Measurements from ENCODE around the gene GPR15LG. TPM values are rescaled to one million over a fixed set of nuclear protein-coding genes. Genes with fewer than 3 reads are reported as not detected.
"Not testable (repeated sequence)": the region's sequence is repeated elsewhere in the genome, so short reads cannot be mapped to it uniquely, and the experiment has no call there.

Gene GPR15LG
- total RNA-seq (1 to 10 TPM in 1 of 7 donors, under 1 TPM in 1, not detected in 5; 0.31 to 3.6 TPM), polyA plus RNA-seq (not detected)
- long read RNA-seq, donor 1, result 0 reads
- long read RNA-seq, donor 2, result 0 reads
- long read RNA-seq, donor 3, result 0 reads

GRCh38 chr10:84173501-84173929 lies at the start of gene GPR15LG:
Gene GPR15LG (plus strand): TSS chr10:84173801. CDS start chr10:84173852, 51 bp downstream.
- Histone ChIP-seq H3K4me3 (no peak within 1 kb of the TSS), H3K27me3 (no peaks in the 10 kb centered on the region), H3K9me3 (no peaks in the 10 kb centered on the region), H3K36me3 (no peaks in the 10 kb centered on the region), H3K27ac (no peak within 1 kb of the TSS), H3K4me1 (ENCODE audit: insufficient read depth) (no peaks in the 10 kb centered on the region)
- intact Hi-C loops (cut with DNase I), result no loop called here
- WGBS, 3 donors, result 64 to 74% (median 70%) methylated on average over 2 of the region's 2 CpGs
- TF ChIP-seq POLR2A (IDR thresholded peaks at IDR 0.05) (no peak), CTCF (IDR thresholded peaks at IDR 0.05) (no peak), EP300 (IDR thresholded peaks at IDR 0.05) (no peak)
- DNase-seq, result no peak

- H3K4me3 ChIP-seq; H3K9me3 ChIP-seq; H3K4me1 ChIP-seq (ENCODE audit: insufficient read depth); intact Hi-C loops (cut with DNase I); H3K27ac ChIP-seq; DNase-seq; H3K36me3 ChIP-seq; H3K27me3 ChIP-seq: not testable (repeated sequence)
- WGBS, 3 donors, result 74 to 80% (median 77%) methylated on average over 10 of the region's 10 CpGs
Measured at GRCh38 chr10:84125910-84126784, 47.5 kb upstream of the GPR15LG start.

GRCh38 chr10:84126785-84127167 lies 46.8 kb upstream of the GPR15LG start:
- H3K27ac ChIP-seq, result no peak overlapping the region
- no peaks in the 10 kb centered on the region for H3K4me1 ChIP-seq (ENCODE audit: insufficient read depth)
- TF ChIP-seq POLR2A (IDR thresholded peaks at IDR 0.05) (no peak), CTCF (IDR thresholded peaks at IDR 0.05) (no peak)
- H3K36me3 ChIP-seq, result no peaks in the 10 kb centered on the region
- no peak overlapping the region for H3K4me3 ChIP-seq
- no peak for DNase-seq
- 73 to 86% (median 83%) methylated on average over 1 of the region's 1 CpG for WGBS, 3 donors
- H3K9me3 ChIP-seq, result no peaks in the 10 kb centered on the region
- H3K27me3 ChIP-seq, result no peaks in the 10 kb centered on the region
- intact Hi-C loops (cut with DNase I), result no loop called here

GRCh38 chr10:84135836-84136235 lies 37.8 kb upstream of the GPR15LG start:
- H3K36me3 ChIP-seq, result no peaks in the 10 kb centered on the region
- intact Hi-C loops (cut with DNase I), result no loop called here
- H3K27me3 ChIP-seq, result no peaks in the 10 kb centered on the region
- H3K4me3 ChIP-seq, result no peak overlapping the region
- WGBS, 3 donors, result 73 to 83% (median 78%) methylated on average over 2 of the region's 2 CpGs
- no peaks in the 10 kb centered on the region for H3K9me3 ChIP-seq
- no peak for DNase-seq
- no peak overlapping the region for H3K27ac ChIP-seq
- H3K4me1 ChIP-seq (ENCODE audit: insufficient read depth), result peaks cover 5% of the 10 kb centered on the region
- TF ChIP-seq EP300 (IDR thresholded peaks at IDR 0.05), result no peak

GRCh38 chr10:84137811-84138210 lies 35.8 kb upstream of the GPR15LG start:
- WGBS, 3 donors, result 71 to 82% (median 82%) methylated on average over 2 of the region's 2 CpGs
- Histone ChIP-seq H3K27me3 (no peaks in the 10 kb centered on the region), H3K9me3 (no peaks in the 10 kb centered on the region)

More at GRCh38 chr10:84137811-84138210, 35.8 kb upstream of the GPR15LG start:
- Histone ChIP-seq H3K4me1 (ENCODE audit: insufficient read depth) (peaks cover 5% of the 10 kb centered on the region), H3K27ac (no peak overlapping the region), H3K36me3 (no peaks in the 10 kb centered on the region), H3K4me3 (no peak overlapping the region)
- intact Hi-C loops (cut with DNase I), result no loop called here
- TF ChIP-seq CTCF (IDR thresholded peaks at IDR 0.05) (no peak), POLR2A (IDR thresholded peaks at IDR 0.05) (no peak), EP300 (IDR thresholded peaks at IDR 0.05) (no peak)
- DNase-seq, result no peak
